ENCODE measurements around the gene AADACL4.

GRCh38 chr1:12690156-12690555, 46.3 kb downstream of the AADACL4 start:
- TF ChIP-seq POLR2A (IDR thresholded peaks at IDR 0.05), result no peak
- no peak for TF ChIP-seq CTCF (IDR thresholded peaks at IDR 0.05)

All from gastroesophageal sphincter (tissue), 3 donors.